Stomach smooth muscle (tissue), 2 donors: ENCODE results near the gene DIABLO.
"Not testable (repeated sequence)": the region's sequence is repeated elsewhere in the genome, so short reads cannot be mapped to it uniquely, and the experiment has no call there.

Source experiments
- H3K27ac ChIP-seq: one replicate; pipeline ENCODE4 v1.7.0; 2013; ENCODE audit warnings: mild to moderate bottlenecking, low read length, inconsistent platforms
- H3K27me3 ChIP-seq, 2 donors: one replicate each; pipeline ENCODE4 v1.7.0; 2013; ENCODE audit warnings: low read length in 2 of 2; ENCODE audit not compliant: insufficient read depth in 2 of 2, control insufficient read depth in 1 of 2
- H3K36me3 ChIP-seq, 2 donors: one replicate each; pipeline ENCODE4 v1.7.0; 2013; ENCODE audit warnings: low read length in 2 of 2; ENCODE audit not compliant: control insufficient read depth in 2 of 2, insufficient read depth in 2 of 2
- H3K4me1 ChIP-seq: one replicate; pipeline ENCODE4 v1.7.0; 2013; ENCODE audit warnings: low read length; ENCODE audit not compliant: control insufficient read depth, insufficient read depth
- H3K4me3 ChIP-seq, 2 donors: one replicate each; pipeline ENCODE4 v1.7.0; 2013; ENCODE audit warnings: low read length in 2 of 2
- H3K9ac ChIP-seq, 2 donors: one replicate each; pipeline ENCODE4 v1.7.0; 2013; ENCODE audit warnings: low read length in 2 of 2, mild to moderate bottlenecking in 1 of 2
- H3K9me3 ChIP-seq, 2 donors: one replicate each; pipeline ENCODE4 v1.7.0; 2013; ENCODE audit warnings: low read length in 2 of 2; ENCODE audit not compliant: control insufficient read depth in 2 of 2
- donor health status: healthy.
- donor health status: Pancreatic carcinoma.

The DIABLO gene

DNA sequence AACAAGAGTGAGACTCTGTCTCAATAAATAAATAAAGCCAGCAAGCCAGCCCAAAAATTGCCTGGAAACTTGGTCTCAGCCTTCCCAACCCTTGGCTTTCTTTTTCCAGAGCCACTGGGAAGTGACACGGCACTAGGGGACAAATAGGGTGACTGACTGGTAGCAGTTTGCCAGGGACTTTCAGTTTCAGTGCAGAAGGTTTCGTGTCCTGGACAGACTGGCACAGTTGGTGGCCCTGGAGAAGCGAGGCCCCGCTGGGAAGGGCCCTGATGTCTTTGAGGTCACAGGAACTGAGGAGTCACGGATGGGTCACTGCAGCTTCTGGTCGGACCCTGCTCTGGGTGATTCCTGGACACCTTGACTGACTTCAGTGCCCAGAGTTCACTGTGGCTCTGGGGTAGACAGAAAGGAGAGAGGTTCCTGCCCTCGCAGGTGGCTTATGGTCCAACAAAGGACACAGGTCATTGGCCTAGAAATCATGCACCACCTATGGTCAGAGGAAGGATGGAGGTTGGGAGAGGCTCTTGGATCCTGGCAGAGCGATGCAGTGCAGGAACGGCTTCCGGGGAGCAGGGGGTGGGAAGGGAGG, 40.3 kb downstream of the DIABLO start:
- H3K9me3 ChIP-seq = no peaks in the 10 kb centered on the region
- H3K9ac ChIP-seq = no peak overlapping the region
- H3K4me1 ChIP-seq = peaks cover 8% of the 10 kb centered on the region
- H3K36me3 ChIP-seq = no peaks in the 10 kb centered on the region
- H3K4me3 ChIP-seq = no peak overlapping the region
- H3K27me3 ChIP-seq = no peaks in the 10 kb centered on the region
- no peak overlapping the region for H3K27ac ChIP-seq

DNA sequence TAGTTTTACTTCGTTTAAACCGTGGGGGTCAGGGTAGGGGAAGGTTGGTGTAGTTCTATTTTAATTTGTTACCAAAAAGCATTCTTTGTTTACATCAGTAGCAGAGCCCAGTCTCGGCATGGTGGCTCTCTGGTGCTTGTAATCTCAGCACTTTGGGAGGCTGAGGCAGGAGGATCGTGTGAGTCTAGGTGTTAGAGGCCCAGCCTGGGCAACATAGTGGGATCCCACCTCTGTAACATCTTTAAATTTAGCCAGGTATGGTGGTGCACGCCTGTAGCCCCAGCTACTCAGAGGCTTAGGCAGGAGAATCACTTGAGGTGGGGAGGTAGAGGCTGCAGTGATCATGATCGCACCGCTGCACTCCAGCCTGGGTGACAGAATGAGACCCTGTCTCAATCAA, 40.8 kb downstream of the DIABLO start:
- H3K36me3 ChIP-seq = no peaks in the 10 kb centered on the region
- peaks cover 8% of the 10 kb centered on the region for H3K4me1 ChIP-seq
- no peak overlapping the region for H3K27ac ChIP-seq
- no peaks in the 10 kb centered on the region for H3K9me3 ChIP-seq
- H3K9ac ChIP-seq = no peak overlapping the region
- no peaks in the 10 kb centered on the region for H3K27me3 ChIP-seq
- no peak overlapping the region for H3K4me3 ChIP-seq

DNA sequence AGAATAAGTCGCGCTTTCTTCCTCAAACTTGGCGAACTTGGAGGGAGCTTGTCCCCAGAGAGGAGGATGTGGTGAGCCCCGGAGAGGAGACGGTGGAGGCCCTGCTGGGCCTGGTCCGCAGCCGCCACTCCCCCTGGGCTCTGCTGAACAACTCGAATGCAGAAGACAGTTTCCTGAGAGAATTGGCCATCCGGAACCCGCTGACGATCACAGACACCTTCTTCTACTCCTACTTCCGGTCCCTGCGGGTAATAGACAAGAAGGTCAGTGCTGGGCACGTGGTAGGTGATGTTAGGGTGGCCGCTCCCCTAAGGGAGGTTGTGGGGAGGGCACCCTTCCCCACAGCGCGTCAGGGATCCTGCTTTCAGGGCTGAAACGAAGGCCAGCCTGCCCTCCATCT, 41.3 kb downstream of the DIABLO start:
- no peak overlapping the region for H3K27ac ChIP-seq
- no peaks in the 10 kb centered on the region for H3K9me3 ChIP-seq
- H3K4me3 ChIP-seq = no peak overlapping the region
- H3K4me1 ChIP-seq = peaks cover 8% of the 10 kb centered on the region
- H3K9ac ChIP-seq = no peak overlapping the region
- H3K27me3 ChIP-seq = no peaks in the 10 kb centered on the region
- no peaks in the 10 kb centered on the region for H3K36me3 ChIP-seq

DNA sequence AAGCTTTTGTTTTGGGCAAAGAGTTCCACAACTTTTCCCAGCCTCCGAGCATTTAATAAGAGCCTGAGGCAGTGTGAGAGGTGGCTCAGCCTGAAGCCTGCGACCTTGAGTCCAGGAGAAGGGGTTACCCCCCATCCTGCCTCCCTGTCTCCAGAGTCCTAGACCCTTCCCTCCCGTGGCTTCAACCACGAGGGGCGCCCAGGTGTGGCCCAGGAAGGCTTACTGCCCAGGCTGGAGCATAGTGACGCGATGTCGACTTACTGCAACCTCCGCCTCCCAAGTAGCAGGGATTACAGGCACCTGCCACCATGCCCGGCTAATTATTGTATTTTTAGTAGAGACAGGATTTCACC, 42.3 kb downstream of the DIABLO start:
- peak overlapping the region in 1 of 2 donors; percentile 28 for H3K9ac ChIP-seq
- H3K4me1 ChIP-seq = peaks cover 8% of the 10 kb centered on the region
- H3K4me3 ChIP-seq = peak overlapping the region in 1 of 2 donors; percentile 72
- no peak overlapping the region for H3K27ac ChIP-seq
- H3K27me3 ChIP-seq = no peaks in the 10 kb centered on the region
- no peaks in the 10 kb centered on the region for H3K9me3 ChIP-seq
- H3K36me3 ChIP-seq = no peaks in the 10 kb centered on the region

DNA sequence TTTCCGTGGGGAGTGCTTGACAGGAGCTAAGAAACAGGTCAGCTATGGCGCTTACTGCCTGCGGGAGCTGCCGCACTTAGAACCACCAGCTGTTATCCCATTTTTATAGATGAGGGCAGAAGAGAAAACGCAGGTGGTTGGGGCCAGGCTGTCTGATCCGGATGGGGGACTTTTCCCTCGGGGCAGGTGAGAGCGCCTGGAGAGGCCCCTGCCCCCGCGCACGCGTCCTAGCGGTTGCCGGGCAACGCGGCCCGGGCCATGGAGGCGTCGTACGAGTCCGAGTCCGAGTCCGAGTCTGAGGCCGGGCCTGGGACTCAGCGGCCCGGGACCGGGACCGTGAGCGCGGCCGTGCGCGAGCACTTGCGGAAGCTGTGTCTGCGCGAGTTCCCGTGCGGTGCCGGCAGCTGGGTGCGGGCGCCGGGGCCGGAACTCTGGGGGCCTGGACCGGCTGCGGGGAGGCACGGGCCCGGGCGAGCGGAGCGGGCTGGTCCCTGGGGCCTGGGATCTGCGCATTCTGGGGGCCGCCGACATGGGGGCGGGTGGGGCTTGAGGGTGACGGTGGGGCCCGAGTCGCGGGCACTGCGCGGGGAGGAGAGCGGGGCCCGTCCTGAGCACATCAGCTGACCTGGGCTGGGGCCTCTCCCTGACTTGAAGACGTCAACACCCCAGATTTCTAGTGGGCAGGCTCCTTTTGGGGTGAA, 42.8 kb downstream of the DIABLO start, which contains the start of gene LRRC43:
Gene LRRC43, plus strand, starts transcription at position 237 of the 701 bp plus-strand sequence. Its CDS starts 22 bp downstream, at position 259.
- Histone ChIP-seq H3K9me3 (no peaks in the 10 kb centered on the region), H3K27me3 (no peaks in the 10 kb centered on the region), H3K4me3 (peak within 1 kb of the TSS; percentile 71 to 72), H3K9ac (peak within 1 kb of the TSS; percentile 21 to 42), H3K27ac (no peak within 1 kb of the TSS), H3K4me1 (peaks cover 8% of the 10 kb centered on the region), H3K36me3 (no peaks in the 10 kb centered on the region)

DNA sequence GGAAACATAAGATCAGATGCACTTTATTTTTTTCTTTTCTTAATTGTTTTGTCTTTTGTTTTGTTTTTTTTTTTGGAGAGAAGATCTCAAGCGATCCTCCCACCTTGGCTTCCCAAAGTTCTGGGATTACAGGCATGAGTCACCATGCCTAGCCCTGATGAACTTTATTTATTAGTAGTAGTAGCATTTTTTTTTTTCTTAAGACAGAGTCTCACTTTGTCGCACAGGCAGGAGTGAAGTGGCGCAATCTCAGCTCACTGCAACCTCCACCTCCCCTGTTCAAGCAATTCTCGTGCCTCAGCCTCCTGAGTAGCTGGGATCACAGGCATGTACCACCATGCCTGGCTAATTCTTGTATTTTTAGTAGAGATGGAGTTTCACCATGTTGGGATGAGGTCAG, 49.4 kb downstream of the DIABLO start:
- H3K27me3 ChIP-seq = not testable (repeated sequence)

DNA sequence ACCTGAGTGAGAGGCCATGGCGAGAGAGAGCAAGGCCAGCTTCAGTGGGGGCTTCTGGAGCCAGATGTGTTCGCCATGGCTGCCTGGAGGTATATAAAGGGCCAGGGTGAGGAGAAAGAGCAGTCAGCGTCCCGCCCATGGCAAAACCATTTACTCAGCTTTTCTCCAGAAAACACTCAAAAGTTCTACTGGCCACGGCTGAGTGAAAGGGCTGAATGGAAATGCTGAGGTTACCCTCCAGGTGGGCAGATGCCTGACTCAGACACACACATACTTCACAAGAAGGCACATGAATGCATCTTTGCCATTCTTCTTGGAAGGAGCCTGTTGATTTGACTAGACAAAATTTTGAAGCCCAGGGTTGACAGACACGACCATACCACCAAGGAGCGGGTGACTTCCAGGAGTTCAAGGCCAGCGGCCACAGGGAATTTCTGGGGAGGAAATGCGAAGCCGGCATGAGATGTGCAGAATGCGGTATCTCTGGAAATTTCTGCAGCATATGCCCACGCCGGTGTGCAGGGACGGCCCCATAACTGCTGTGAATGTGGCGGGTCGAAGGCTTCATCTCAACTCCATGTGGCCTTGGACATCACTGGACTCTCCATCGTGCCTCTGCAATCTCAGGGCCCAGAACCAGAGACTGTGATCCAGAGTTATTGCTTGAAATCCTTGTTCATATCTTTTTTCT, 51.6 kb downstream of the DIABLO start, which contains the start of gene IL31:
Gene IL31, minus strand, starts transcription at position 67 of the 691 bp plus-strand sequence. Its CDS starts 49 bp downstream, at position 18.
- Histone ChIP-seq H3K4me1 (no peaks in the 10 kb centered on the region), H3K27ac (no peak within 1 kb of the TSS), H3K27me3 (peaks cover 0 to 5% of the 10 kb centered on the region in 2 donors), H3K9ac (no peak within 1 kb of the TSS), H3K9me3 (no peaks in the 10 kb centered on the region), H3K36me3 (no peaks in the 10 kb centered on the region), H3K4me3 (no peak within 1 kb of the TSS)

More for the DNA sequence above, 49.4 kb downstream of the DIABLO start:
- H3K4me1 ChIP-seq, H3K9me3 ChIP-seq, H3K27ac ChIP-seq, H3K9ac ChIP-seq, H3K4me3 ChIP-seq, H3K36me3 ChIP-seq: not testable (repeated sequence)

DNA sequence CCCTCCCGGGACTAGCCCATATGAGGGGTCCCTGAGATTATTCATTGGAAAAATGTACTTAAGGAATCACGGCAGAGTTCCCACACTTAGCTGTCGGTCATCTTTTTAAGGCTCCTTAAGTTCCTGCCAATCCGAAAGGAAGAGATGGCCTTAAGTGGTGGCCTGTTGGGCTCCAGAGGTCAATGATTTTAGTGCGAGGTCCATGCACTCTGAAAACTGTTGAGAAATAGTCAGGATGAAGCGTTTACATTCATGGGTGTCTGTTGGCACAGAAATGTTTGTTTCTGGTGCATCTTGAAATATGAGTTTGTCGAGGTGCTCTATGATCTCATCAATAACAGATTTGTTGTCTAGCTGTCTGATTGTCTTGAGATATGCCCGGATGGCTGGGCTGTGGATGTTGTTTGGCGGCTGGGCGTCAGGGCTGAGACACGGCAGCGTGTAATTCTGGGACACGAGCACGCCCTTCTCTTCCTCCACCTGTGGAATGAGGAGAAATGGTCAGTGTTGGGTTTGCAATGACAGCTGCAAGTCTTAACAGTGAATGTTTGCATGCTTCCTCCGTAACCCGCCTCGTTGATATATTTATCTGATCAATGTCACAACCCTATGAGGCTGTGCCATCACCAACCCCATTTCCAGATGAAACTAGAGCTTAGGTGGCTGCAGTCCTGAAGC, 53.5 kb downstream of the DIABLO start:
- Histone ChIP-seq H3K4me3 (no peak overlapping the region), H3K9me3 (no peaks in the 10 kb centered on the region), H3K36me3 (no peaks in the 10 kb centered on the region), H3K27me3 (peaks cover 0 to 5% of the 10 kb centered on the region in 2 donors), H3K27ac (no peak overlapping the region), H3K9ac (no peak overlapping the region), H3K4me1 (no peaks in the 10 kb centered on the region)

DNA sequence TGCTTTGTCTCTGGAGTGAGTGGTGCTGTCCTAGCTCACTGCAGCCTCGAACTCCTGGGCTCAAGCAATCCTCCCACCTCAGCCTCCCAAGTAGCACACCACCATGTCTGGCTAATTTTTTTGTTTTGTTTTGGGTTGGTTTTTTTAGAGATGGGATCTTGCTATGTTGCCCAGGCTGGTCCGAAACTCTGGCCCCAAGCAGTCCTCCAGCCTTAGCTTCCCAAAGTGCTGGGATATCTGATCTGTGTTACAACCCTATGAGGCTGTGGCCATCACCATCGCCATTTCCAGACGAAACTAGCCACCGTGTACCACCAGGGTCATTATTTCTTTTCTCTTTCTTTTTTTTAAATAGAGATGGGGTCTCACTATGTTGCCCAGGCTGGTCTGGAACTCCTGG, 54.5 kb downstream of the DIABLO start:
- no peaks in the 10 kb centered on the region for H3K36me3 ChIP-seq
- H3K9ac ChIP-seq = no peak overlapping the region
- H3K4me1 ChIP-seq = no peaks in the 10 kb centered on the region
- H3K4me3 ChIP-seq = no peak overlapping the region
- H3K9me3 ChIP-seq = no peaks in the 10 kb centered on the region
- peaks cover 0 to 7% of the 10 kb centered on the region in 2 donors for H3K27me3 ChIP-seq
- H3K27ac ChIP-seq = no peak overlapping the region

DNA sequence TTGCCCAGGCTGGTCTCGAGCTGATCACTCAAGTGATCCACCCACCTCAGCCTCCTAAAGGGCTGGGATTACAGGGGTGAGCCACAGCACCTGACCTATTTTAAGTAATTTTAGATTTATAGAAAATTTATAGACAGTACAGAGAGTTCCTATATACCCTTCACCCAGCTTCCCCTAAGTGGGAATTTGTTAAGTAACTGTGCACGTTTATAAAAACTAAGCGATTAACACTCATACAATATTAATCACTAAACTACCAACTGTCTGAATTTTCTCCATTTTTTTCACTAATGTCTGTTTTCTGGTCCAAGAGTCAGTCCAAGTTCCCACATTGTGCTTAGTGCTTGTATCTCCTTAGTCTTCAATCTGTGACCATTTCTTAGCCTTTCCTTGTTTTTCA, 57.4 kb downstream of the DIABLO start:
- H3K4me1 ChIP-seq = no peaks in the 10 kb centered on the region
- H3K36me3 ChIP-seq = no peaks in the 10 kb centered on the region
- H3K9ac ChIP-seq = no peak overlapping the region
- peaks cover 4 to 7% of the 10 kb centered on the region in 2 donors for H3K27me3 ChIP-seq
- H3K9me3 ChIP-seq = no peaks in the 10 kb centered on the region
- H3K27ac ChIP-seq = no peak overlapping the region
- H3K4me3 ChIP-seq = no peak overlapping the region
